GM18951 (cell line): ENCODE data around the gene RALGPS1.

Experiments
- POLR2A ChIP-seq: IDR thresholded peaks from 4 replicates; pipeline ENCODE4 v1.6.1; 2011; ENCODE audit warnings: mild to moderate bottlenecking; ENCODE audit not compliant: insufficient read length, insufficient read depth; ENCODE audit errors: extremely low read depth
- in situ Hi-C: fragments of 300-500 bp; cut with MboI; formaldehyde crosslinking; loops from one replicate; pipeline ENCODE4 v1.12.0; 2022; ENCODE audit warnings: low sequenced_read_pairs, mixed read lengths, inconsistent platforms; ENCODE audit not compliant: unreplicated experiment

RALGPS1 gene

GRCh38 chr9:126980231-126980630 is 65.6 kb downstream of the RALGPS1 start:
- in situ Hi-C loops = no loop called here
- no peak for TF ChIP-seq POLR2A

- TF ChIP-seq POLR2A = no peak
- in situ Hi-C loops = no loop called here
These were observed 66.6 kb downstream of the RALGPS1 start for GRCh38 chr9:126981218-126981617.

GRCh38 chr9:126982215-126983002 is 67.8 kb downstream of the RALGPS1 start:
- in situ Hi-C loops = no loop called here
- TF ChIP-seq POLR2A = no peak

GRCh38 chr9:126983767-126984166 is 69.2 kb downstream of the RALGPS1 start:
- in situ Hi-C loops = no loop called here
- TF ChIP-seq POLR2A = no peak

- no peak for TF ChIP-seq POLR2A
- in situ Hi-C loops = no loop called here
These were observed 70.4 kb downstream of the RALGPS1 start for GRCh38 chr9:126984969-126985368.

- in situ Hi-C loops = no loop called here
- no peak for TF ChIP-seq POLR2A
These were observed 71.4 kb downstream of the RALGPS1 start for GRCh38 chr9:126985870-126986498.

GRCh38 chr9:126986506-126986951 is 71.9 kb downstream of the RALGPS1 start:
- in situ Hi-C loops = no loop called here
- no peak for TF ChIP-seq POLR2A

GRCh38 chr9:126988857-126989256 is 74.3 kb downstream of the RALGPS1 start:
- no peak for TF ChIP-seq POLR2A
- in situ Hi-C loops = no loop called here

GRCh38 chr9:126989847-126990842 is 75.6 kb downstream of the RALGPS1 start:
- TF ChIP-seq POLR2A = no peak
- in situ Hi-C loops = no loop called here

GRCh38 chr9:126991183-126991582 is 76.6 kb downstream of the RALGPS1 start:
- in situ Hi-C loops = no loop called here
- no peak for TF ChIP-seq POLR2A

- in situ Hi-C loops = no loop called here
These were observed 77.8 kb downstream of the RALGPS1 start for GRCh38 chr9:126992427-126992826.

GRCh38 chr9:126999315-127000068 is 84.9 kb downstream of the RALGPS1 start:
- TF ChIP-seq POLR2A = no peak
- in situ Hi-C loops = no loop called here

More at GRCh38 chr9:126992427-126992826, 77.8 kb downstream of the RALGPS1 start:
- no peak for TF ChIP-seq POLR2A
